Liver (tissue), 3 donors: ENCODE data around the gene WDR12.

Source experiments
- CTCF ChIP-seq: fragments of 150-350 bp; IDR thresholded peaks from 2 replicates; pipeline ENCODE4 v1.5.1; 2017; ENCODE audit warnings: improper control_type of control experiment, low read depth, low read length; ENCODE audit not compliant: missing input control
- TAF1 ChIP-seq: conservative IDR thresholded peaks from 2 replicates; pipeline ENCODE4 v1.6.1; 2016; ENCODE audit warnings: antibody characterized with exemption, mild to moderate bottlenecking
- donor health status: healthy.
- donor health status: healthy.

GRCh38 chr2:202848813-202849212, 62.7 kb downstream of the WDR12 start:
- TF ChIP-seq CTCF: no peak
- TF ChIP-seq TAF1: no peak
